Mesendoderm (in vitro differentiated cells): ENCODE data around the gene ZBTB48. TPM values are rescaled to one million over a fixed set of nuclear protein-coding genes. Genes with fewer than 3 reads are reported as not detected.

Experiments
- DNase-seq: peaks from one replicate; pipeline ENCODE4 v3.0.0; 2013
- H2AK5ac ChIP-seq: 2 replicates; pipeline ENCODE4 v1.6.1; 2013; ENCODE audit warnings: low read length, inconsistent platforms
- H2BK120ac ChIP-seq: 2 replicates; pipeline ENCODE4 v1.6.1; 2013; ENCODE audit warnings: low read depth, mild to moderate bottlenecking, low read length, moderate library complexity, mixed read lengths
- H2BK15ac ChIP-seq: replicated peaks from 2 replicates; pipeline ENCODE4 v1.6.1; 2013; ENCODE audit warnings: low read depth, mild to moderate bottlenecking, moderate library complexity
- H2BK5ac ChIP-seq: 2 replicates; pipeline ENCODE4 v1.6.1; 2013; ENCODE audit warnings: low read length, inconsistent platforms
- H3K18ac ChIP-seq: 2 replicates; pipeline ENCODE4 v1.6.1; 2013; ENCODE audit warnings: mild to moderate bottlenecking, low read length, mixed read lengths
- H3K23ac ChIP-seq: one replicate; pipeline ENCODE4 v1.6.1; 2013; ENCODE audit warnings: low read length
- H3K27ac ChIP-seq: 2 replicates; pipeline ENCODE4 v1.5.1; 2013; ENCODE audit warnings: low read depth, mild to moderate bottlenecking, inconsistent platforms, low read length, moderate library complexity
- H3K27me3 ChIP-seq: 2 replicates; pipeline ENCODE4 v1.6.1; 2013; ENCODE audit warnings: low read length, control low read depth, mild to moderate bottlenecking, inconsistent platforms; ENCODE audit not compliant: insufficient read depth, poor library complexity
- H3K36me3 ChIP-seq: 2 replicates; pipeline ENCODE4 v1.6.1; 2013; ENCODE audit warnings: low read length, inconsistent platforms; ENCODE audit not compliant: control insufficient read depth, insufficient read depth
- H3K4ac ChIP-seq: one replicate; pipeline ENCODE4 v1.6.1; 2013; ENCODE audit warnings: low read depth, mild to moderate bottlenecking, low read length, moderate library complexity
- H3K4me1 ChIP-seq: 2 replicates; pipeline ENCODE4 v1.6.1; 2013; ENCODE audit warnings: low read depth, low read length, inconsistent platforms; ENCODE audit not compliant: control insufficient read depth
- H3K4me2 ChIP-seq: 2 replicates; pipeline ENCODE4 v1.6.1; 2013; ENCODE audit warnings: low read length
- H3K4me3 ChIP-seq: 2 replicates; pipeline ENCODE4 v1.5.1; 2013; ENCODE audit warnings: mild to moderate bottlenecking, low read length
- H3K56ac ChIP-seq: one replicate; pipeline ENCODE4 v1.6.1; 2013; ENCODE audit warnings: low read length
- H3K79me1 ChIP-seq: 2 replicates; pipeline ENCODE4 v1.6.1; 2013; ENCODE audit warnings: low read length, inconsistent platforms
- H3K79me2 ChIP-seq: 2 replicates; pipeline ENCODE4 v1.6.1; 2013; ENCODE audit warnings: mild to moderate bottlenecking, low read length; ENCODE audit not compliant: control insufficient read depth, insufficient read depth
- H3K9ac ChIP-seq: 2 replicates; pipeline ENCODE4 v1.6.1; 2013; ENCODE audit warnings: low read length, inconsistent platforms
- H4K5ac ChIP-seq: one replicate; pipeline ENCODE4 v1.6.1; 2013; ENCODE audit warnings: low read length
- H4K8ac ChIP-seq: one replicate; pipeline ENCODE4 v1.6.1; 2013; ENCODE audit warnings: low read depth, mild to moderate bottlenecking, control low read depth, low read length, moderate library complexity
- WGBS: extraction: QIAGEN DNeasy Blood & Tissue Kit; methylation state at CpG from one replicate; pipeline ENCODE4 v1.1.7; 2013; ENCODE audit warnings: low lambda C conversion rate, missing lambda C conversion rate; ENCODE audit not compliant: insufficient coverage; ENCODE audit errors: extremely low coverage; 5-methylcytosine and 5-hydroxymethylcytosine counted together
- polyA plus RNA-seq, 2 experiments: library from polyadenylated mRNA; stranded (reverse); fragments of 200-250 nt; gene quantifications; one replicate each; pipeline ENCODE4 v1.2.3, GENCODE V29; 2013

ZBTB48 gene
- polyA plus RNA-seq (2013, experiment 1 of 2), result 16.1 TPM
- polyA plus RNA-seq (2013, experiment 2 of 2), result 14.9 TPM

DNA sequence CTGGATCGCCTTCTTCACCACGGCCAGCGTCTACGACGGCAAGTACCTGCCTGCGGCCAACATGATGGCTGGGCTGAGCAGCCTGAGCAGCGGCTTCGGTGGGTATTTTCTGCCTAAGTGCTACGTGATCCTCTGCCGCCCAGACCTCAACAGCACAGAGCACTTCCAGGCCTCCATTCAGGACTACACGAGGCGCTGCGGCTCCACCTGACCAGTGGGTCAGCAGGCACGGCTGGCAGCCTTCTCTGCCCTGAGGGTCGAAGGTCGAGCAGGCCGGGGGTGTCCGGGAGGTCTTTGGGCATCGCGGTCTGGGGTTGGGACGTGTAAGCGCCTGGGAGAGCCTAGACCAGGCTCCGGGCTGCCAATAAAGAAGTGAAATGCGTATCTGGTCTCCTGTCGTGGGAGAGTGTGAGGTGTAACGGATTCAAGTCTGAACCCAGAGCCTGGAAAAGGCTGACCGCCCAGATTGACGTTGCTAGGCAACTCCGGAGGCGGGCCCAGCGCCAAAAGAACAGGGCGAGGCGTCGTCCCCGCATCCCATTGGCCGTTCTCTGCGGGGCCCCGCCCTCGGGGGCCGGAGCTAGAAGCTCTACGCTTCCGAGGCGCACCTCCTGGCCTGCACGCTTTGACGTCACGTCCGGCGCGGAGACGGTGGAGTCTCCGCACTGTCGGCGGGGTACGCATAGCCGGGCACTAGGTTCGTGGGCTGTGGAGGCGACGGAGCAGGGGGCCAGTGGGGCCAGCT lies at the start of gene ZBTB48:
TSS of gene ZBTB48 (plus strand) at position 621 of the 745 bp plus-strand sequence. CDS start 616 bp downstream, outside the sequence.
- Histone ChIP-seq H3K36me3 (no peaks in the 10 kb centered on the region), H3K23ac (no peak within 1 kb of the TSS), H3K9ac (peak within 1 kb of the TSS; percentile 81), H3K4me3 (peak within 1 kb of the TSS; percentile 69), H3K27ac (no peak within 1 kb of the TSS), H2BK5ac (no peak within 1 kb of the TSS), H3K27me3 (no peaks in the 10 kb centered on the region), H2BK120ac (no peak within 1 kb of the TSS), H3K18ac (no peak within 1 kb of the TSS), H4K5ac (no peak within 1 kb of the TSS), H3K4me2 (peak within 1 kb of the TSS; percentile 66), H3K79me2 (peaks cover 3% of the 10 kb centered on the region), H3K4me1 (peaks cover 3% of the 10 kb centered on the region), H3K79me1 (peaks cover 8% of the 10 kb centered on the region), H2BK15ac (no peak within 1 kb of the TSS), H3K4ac (no peak within 1 kb of the TSS), H3K56ac (peak within 1 kb of the TSS; percentile 88), H2AK5ac (peak within 1 kb of the TSS; percentile 89), H4K8ac (no peak within 1 kb of the TSS)
- no CpG with 5 or more reads among the region's 58 CpGs for WGBS
- DNase-seq, result peak; percentile 99

DNA sequence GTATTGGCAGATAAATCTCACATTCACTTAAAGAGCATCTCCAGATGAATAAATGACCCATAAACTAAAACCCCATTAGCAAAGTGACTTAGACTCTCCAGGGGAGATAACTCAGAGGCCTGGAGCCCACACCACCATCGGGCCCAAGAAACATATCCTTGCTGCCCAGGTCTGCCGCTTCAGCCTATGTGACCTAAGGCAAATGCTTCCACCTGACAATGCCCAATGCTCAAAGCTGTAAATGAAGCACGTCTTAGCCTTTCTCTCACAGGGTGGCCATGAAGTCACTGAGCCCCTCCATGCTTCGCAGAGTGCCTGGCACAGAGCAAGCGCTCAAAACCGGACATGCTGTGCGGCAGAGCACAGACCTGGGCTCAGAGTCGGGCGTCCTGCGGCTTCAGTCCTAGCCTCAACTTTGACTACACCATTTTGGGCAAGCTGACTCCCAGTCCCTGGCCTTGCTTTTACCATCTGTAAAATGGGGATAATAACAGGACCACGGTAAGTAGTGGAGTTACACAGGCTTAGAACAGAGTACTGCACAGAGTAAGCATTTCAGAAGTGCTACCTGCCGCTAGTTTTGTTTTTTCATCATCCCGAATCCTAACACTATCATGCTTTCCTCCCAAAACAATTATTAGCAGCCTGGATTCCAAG lies 49.2 kb upstream of the ZBTB48 start:
- no peak for DNase-seq
- no peak overlapping the region for H3K56ac ChIP-seq
- H3K4me2 ChIP-seq, result no peak overlapping the region
- H3K36me3 ChIP-seq, result peaks cover 27% of the 10 kb centered on the region
- H4K8ac ChIP-seq, result no peak overlapping the region
- no peaks in the 10 kb centered on the region for H3K27me3 ChIP-seq
- H4K5ac ChIP-seq, result no peak overlapping the region
- H3K4ac ChIP-seq, result no peak overlapping the region
- no peak overlapping the region for H3K18ac ChIP-seq
- WGBS, result no CpG with 5 or more reads among the region's 13 CpGs
- no peak overlapping the region for H3K9ac ChIP-seq
- H2BK5ac ChIP-seq, result no peak overlapping the region
- no peak overlapping the region for H3K23ac ChIP-seq
- H2BK120ac ChIP-seq, result no peak overlapping the region
- H3K4me1 ChIP-seq, result no peaks in the 10 kb centered on the region
- H2AK5ac ChIP-seq, result no peak overlapping the region
- peaks cover 1% of the 10 kb centered on the region for H3K79me1 ChIP-seq
- H3K79me2 ChIP-seq, result no peaks in the 10 kb centered on the region
- H3K4me3 ChIP-seq, result no peak overlapping the region
- H2BK15ac ChIP-seq, result no peak overlapping the region
- no peak overlapping the region for H3K27ac ChIP-seq

DNA sequence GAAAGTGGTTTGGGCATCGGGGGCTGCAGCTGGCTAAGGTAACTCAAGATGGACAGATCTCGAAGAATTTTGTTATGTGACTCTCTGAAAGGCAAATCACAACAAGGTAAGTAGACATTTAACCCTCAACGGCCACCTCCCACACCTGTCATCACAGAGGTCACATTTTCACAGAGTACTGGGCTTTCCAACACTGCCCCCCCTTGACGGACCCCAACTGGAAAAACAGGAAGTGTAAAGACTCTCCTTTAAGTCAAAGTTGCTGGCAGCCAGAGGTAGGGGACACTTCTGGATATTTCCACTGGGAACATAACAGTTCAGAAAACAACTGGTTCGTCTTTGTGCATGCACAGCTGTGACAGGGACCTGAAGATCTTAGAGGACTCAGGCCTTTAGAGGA lies 47.8 kb upstream of the ZBTB48 start:
- H2AK5ac ChIP-seq, result no peak overlapping the region
- no peak overlapping the region for H3K18ac ChIP-seq
- H3K9ac ChIP-seq, result no peak overlapping the region
- H3K4me1 ChIP-seq, result no peaks in the 10 kb centered on the region
- no peaks in the 10 kb centered on the region for H3K27me3 ChIP-seq
- no CpG with 5 or more reads among the region's 5 CpGs for WGBS
- H4K8ac ChIP-seq, result no peak overlapping the region
- no peak overlapping the region for H2BK15ac ChIP-seq
- no peak overlapping the region for H4K5ac ChIP-seq
- H3K79me2 ChIP-seq, result no peaks in the 10 kb centered on the region
- no peak overlapping the region for H3K23ac ChIP-seq
- H2BK5ac ChIP-seq, result no peak overlapping the region
- no peak overlapping the region for H3K4me3 ChIP-seq
- H3K27ac ChIP-seq, result no peak overlapping the region
- H3K36me3 ChIP-seq, result peaks cover 24% of the 10 kb centered on the region
- no peak overlapping the region for H3K4ac ChIP-seq
- no peak overlapping the region for H3K56ac ChIP-seq
- no peak overlapping the region for H3K4me2 ChIP-seq
- DNase-seq, result no peak
- H2BK120ac ChIP-seq, result no peak overlapping the region
- H3K79me1 ChIP-seq, result peaks cover 1% of the 10 kb centered on the region

DNA sequence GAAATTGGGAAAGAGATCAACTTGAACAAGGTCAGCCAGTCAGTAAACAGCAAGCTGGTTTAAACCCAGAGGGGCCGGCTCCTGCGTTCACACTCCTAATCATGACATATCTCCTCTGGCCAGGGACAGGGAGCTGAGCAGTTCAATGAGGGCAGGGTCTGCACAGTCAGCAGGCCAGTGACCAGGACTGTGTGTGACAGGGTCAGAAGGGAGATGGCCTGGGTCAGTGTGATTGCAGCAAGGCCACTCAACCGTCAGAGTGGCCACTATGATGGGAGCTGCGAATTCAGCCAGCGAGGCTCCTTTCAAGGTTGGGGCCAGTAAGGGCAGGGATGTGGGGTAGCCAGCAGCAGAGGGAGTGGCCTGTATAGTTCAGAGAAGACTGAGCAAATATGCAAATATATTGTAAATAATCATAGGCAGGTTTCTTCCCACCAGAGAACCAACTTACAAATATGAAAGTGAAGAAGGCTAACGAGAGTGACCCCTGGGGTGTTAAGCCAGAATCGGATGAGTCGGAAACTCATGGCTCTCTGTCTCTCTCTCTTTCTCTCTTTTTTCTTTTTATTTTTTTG lies 45.5 kb upstream of the ZBTB48 start:
- no peak overlapping the region for H3K56ac ChIP-seq
- H3K79me2 ChIP-seq, result no peaks in the 10 kb centered on the region
- no peak overlapping the region for H4K8ac ChIP-seq
- DNase-seq, result no peak
- no peaks in the 10 kb centered on the region for H3K27me3 ChIP-seq
- WGBS, result no CpG with 5 or more reads among the region's 8 CpGs
- no peak overlapping the region for H2BK5ac ChIP-seq
- H3K4me3 ChIP-seq, result no peak overlapping the region
- H2BK15ac ChIP-seq, result no peak overlapping the region
- H3K4me1 ChIP-seq, result no peaks in the 10 kb centered on the region
- H4K5ac ChIP-seq, result no peak overlapping the region
- H2AK5ac ChIP-seq, result no peak overlapping the region
- peaks cover 1% of the 10 kb centered on the region for H3K79me1 ChIP-seq
- H3K4ac ChIP-seq, result no peak overlapping the region
- no peak overlapping the region for H3K27ac ChIP-seq
- no peak overlapping the region for H2BK120ac ChIP-seq
- peaks cover 16% of the 10 kb centered on the region for H3K36me3 ChIP-seq
- H3K23ac ChIP-seq, result no peak overlapping the region
- no peak overlapping the region for H3K9ac ChIP-seq
- H3K4me2 ChIP-seq, result no peak overlapping the region
- H3K18ac ChIP-seq, result no peak overlapping the region

DNA sequence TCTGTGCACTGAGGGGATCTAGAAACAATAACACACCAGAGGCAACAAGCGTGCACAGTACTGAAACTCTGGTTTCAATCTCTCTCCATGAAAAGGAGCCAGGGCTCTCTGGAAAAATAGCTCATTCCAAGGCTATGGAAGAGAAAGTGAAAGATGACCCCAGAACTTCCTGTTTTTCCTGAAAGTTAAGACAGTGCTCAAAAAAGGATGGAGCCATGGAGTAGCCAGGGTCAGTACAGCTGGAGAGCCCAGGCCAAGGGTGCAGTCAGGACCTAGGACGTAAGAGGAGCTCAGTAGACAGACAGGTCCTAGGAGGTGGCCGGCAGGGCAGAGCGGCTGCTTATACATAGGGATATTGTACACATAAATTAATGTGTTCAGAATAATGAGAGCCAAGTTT lies 44.6 kb upstream of the ZBTB48 start:
- Histone ChIP-seq H3K18ac (no peak overlapping the region), H3K4ac (no peak overlapping the region), H3K4me3 (no peak overlapping the region), H3K36me3 (peaks cover 16% of the 10 kb centered on the region), H3K4me1 (no peaks in the 10 kb centered on the region), H3K56ac (no peak overlapping the region), H2BK5ac (no peak overlapping the region), H4K5ac (no peak overlapping the region), H3K9ac (no peak overlapping the region), H3K4me2 (no peak overlapping the region), H3K79me1 (peaks cover 1% of the 10 kb centered on the region), H2BK15ac (no peak overlapping the region), H3K79me2 (no peaks in the 10 kb centered on the region), H4K8ac (no peak overlapping the region), H3K27ac (no peak overlapping the region), H2BK120ac (no peak overlapping the region), H3K23ac (no peak overlapping the region), H3K27me3 (no peaks in the 10 kb centered on the region), H2AK5ac (no peak overlapping the region)
- WGBS, result no CpG with 5 or more reads among the region's 4 CpGs
- no peak for DNase-seq
